Measurements from ENCODE around the gene FOXJ1.

Gene FOXJ1

DNA sequence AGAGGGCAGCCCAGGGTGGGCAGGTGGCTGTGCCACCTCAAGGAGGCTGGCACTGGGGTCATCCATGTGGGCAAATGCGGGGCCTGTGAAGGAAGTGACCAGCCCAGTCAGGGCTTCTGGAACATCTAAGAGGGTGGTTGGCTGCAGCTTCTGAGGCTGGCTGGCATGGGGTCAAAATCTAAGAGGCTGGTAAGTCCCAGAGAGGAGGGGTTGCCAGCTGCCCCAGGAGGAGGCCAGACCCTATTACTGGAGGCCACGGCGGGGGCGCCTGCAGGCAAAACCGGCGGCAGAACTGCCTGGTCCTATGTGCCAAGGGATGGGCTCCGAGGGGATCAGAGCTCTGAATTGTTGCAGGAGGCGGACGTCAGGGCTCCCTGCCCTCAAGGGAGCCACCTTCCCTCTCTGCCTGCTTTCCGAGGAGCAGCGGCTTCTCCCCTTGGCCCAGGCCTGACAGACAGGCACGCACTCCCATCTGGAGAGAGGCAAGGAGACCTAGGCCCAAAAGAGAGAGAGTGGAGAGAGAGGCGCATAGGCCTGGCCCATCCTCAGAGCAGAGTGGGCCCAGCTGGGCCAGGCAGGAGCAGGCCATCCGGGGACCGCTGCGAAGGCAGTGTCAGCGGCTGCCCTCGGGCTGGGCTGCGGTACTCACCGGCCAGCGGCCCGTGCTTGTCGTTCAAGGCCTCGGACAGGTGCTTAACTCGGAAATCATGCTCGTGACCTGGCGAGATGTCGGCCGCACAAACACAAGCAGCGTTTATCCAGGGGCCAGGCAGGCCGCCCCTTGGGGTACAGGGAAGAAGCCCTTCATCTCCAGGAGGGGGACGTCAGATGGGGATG, 51.1 kb downstream of the FOXJ1 start:
- DNase-seq (ENCODE audit: insufficient read length, low spot score) (peak; percentile 11), FAIRE-seq (no peak)

DNA sequence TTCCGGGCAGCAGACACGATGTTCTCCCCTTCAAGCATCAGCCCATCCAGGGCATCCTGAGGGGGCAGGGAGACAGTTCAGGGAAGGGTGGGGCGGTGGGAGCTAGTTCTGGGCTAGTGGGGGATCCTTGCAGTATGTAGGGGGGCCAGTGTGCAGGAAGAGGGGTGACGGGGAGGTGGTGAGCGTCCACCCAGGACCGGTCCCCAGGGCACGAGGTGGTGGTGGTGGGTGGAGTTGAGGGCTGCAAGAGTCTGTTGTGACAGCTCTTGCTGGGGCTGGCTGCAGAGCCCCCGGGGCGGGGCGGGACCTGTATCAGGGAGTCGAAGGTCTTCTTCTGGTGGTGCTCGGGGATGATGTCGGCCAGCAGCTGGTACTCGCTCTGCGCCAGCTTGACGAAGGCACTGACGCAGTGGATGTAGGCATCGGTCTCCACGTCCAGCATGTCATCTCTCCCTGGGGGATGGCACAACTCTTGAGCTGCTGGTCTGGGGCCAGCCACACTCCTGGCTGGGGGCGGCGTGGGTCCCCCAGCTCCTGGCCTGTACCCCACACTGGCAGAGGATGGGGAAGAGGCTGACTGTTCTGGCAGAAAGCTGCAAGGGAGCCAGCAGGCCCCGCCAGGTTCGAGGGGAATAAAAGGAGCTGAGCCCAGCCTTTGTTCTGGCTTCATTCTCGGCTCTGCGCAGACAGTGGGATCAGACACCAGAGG, 52.0 kb downstream of the FOXJ1 start:
- DNase-seq (ENCODE audit: insufficient read length, low spot score) (peak; percentile 12), FAIRE-seq (no peak)
- TF ChIP-seq, protein P1, sequence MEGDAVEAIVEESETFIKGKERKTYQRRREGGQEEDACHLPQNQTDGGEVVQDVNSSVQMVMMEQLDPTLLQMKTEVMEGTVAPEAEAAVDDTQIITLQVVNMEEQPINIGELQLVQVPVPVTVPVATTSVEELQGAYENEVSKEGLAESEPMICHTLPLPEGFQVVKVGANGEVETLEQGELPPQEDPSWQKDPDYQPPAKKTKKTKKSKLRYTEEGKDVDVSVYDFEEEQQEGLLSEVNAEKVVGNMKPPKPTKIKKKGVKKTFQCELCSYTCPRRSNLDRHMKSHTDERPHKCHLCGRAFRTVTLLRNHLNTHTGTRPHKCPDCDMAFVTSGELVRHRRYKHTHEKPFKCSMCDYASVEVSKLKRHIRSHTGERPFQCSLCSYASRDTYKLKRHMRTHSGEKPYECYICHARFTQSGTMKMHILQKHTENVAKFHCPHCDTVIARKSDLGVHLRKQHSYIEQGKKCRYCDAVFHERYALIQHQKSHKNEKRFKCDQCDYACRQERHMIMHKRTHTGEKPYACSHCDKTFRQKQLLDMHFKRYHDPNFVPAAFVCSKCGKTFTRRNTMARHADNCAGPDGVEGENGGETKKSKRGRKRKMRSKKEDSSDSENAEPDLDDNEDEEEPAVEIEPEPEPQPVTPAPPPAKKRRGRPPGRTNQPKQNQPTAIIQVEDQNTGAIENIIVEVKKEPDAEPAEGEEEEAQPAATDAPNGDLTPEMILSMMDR (IDR thresholded peaks at IDR 0.05; ENCODE audit: insufficient read depth, missing control alignments), result no peak

More for the DNA sequence above, 51.1 kb downstream of the FOXJ1 start:
- TF ChIP-seq, protein P1 (IDR thresholded peaks at IDR 0.05; ENCODE audit: insufficient read depth, missing control alignments), result no peak

GRCh38 chr17:76088041-76088867, 52.8 kb downstream of the FOXJ1 start:
- FAIRE-seq, result no peak
- DNase-seq (ENCODE audit: insufficient read length, low spot score), result peak; percentile 11
- TF ChIP-seq, protein P1 (IDR thresholded peaks at IDR 0.05; ENCODE audit: insufficient read depth, missing control alignments), result no peak

GRCh38 chr17:76087531-76087930, 53.5 kb downstream of the FOXJ1 start:
- TF ChIP-seq, protein P1 (IDR thresholded peaks at IDR 0.05; ENCODE audit: insufficient read depth, missing control alignments), result no peak
- DNase-seq (ENCODE audit: insufficient read length, low spot score) (peak; percentile 6), FAIRE-seq (no peak)

- no peak for FAIRE-seq
- no peak for DNase-seq (ENCODE audit: insufficient read length, low spot score)
- TF ChIP-seq, protein P1 (IDR thresholded peaks at IDR 0.05; ENCODE audit: insufficient read depth, missing control alignments), result no peak
These were observed 54.7 kb downstream of the FOXJ1 start for GRCh38 chr17:76086384-76086783.
